Measurements from ENCODE around the gene CDK6.

CDK6 gene

DNA sequence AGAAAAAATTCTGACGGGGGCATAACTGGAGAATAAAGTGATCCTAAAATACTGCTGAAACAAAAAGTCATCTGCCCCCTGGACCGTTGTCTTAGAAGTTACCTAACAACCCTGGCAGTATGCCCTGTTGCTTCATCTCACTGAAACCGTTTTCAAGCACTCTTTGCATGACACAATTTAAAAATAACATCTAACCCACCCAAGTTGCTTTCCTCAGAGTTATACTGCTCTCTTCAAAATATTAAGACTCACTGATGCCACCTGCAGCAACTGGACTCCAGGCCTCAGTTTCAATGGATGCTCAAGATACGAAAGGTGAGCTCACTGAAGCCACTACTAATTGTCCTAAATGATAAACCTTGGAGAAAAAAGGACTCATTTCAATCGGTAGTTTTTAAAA lies 57.4 kb downstream of the CDK6 start:
- Histone ChIP-seq H2AFZ (ENCODE audit: low read length, unreplicated experiment) (no peak overlapping the region), H3K4me1 (ENCODE audit: control insufficient read depth, insufficient read depth, low read length, unreplicated experiment) (peaks cover 42% of the 10 kb centered on the region), H3K36me3 (ENCODE audit: insufficient read depth, low read length) (peaks cover 7% of the 10 kb centered on the region; the same call in 1 of the 2 replicates), H3K4me3 (ENCODE audit: low read depth, low read length) (no peak overlapping the region), H3K79me2 (ENCODE audit: control insufficient read depth, insufficient read depth, low read length, unreplicated experiment) (peaks cover 50% of the 10 kb centered on the region), H3K27ac (ENCODE audit: low read depth, low read length) (peak overlapping the region; percentile 24), H3K27me3 (ENCODE audit: insufficient read depth, low read length) (no peaks in the 10 kb centered on the region)

DNA sequence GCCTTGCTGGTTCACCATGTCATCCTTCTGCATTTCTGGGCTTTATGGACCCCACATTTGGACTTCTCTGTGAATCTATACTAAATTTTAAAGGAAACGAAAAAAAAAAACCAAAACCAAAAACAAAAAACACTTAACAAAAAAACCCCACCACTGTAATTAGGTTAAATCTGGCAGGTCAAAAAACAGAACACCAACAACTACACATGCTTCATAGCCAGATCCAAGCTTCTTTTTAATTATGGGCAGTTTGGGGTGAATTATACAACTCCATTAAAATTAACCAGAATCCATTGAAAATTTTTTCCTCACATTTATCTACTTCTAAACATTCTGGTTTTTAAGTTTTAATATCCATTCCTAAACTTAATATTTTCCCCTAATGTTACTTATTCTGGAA lies 58.4 kb downstream of the CDK6 start:
- H2AFZ ChIP-seq (ENCODE audit: low read length, unreplicated experiment): no peak overlapping the region
- H3K4me1 ChIP-seq (ENCODE audit: control insufficient read depth, insufficient read depth, low read length, unreplicated experiment): peaks cover 32% of the 10 kb centered on the region
- no peak overlapping the region for H3K4me3 ChIP-seq (ENCODE audit: low read depth, low read length)
- no peak overlapping the region; the same call in 1 of the 2 replicates for H3K27ac ChIP-seq (ENCODE audit: low read depth, low read length)
- H3K36me3 ChIP-seq (ENCODE audit: insufficient read depth, low read length): peaks cover 12% of the 10 kb centered on the region
- no peaks in the 10 kb centered on the region for H3K27me3 ChIP-seq (ENCODE audit: insufficient read depth, low read length)
- H3K79me2 ChIP-seq (ENCODE audit: control insufficient read depth, insufficient read depth, low read length, unreplicated experiment): peaks cover 41% of the 10 kb centered on the region

DNA sequence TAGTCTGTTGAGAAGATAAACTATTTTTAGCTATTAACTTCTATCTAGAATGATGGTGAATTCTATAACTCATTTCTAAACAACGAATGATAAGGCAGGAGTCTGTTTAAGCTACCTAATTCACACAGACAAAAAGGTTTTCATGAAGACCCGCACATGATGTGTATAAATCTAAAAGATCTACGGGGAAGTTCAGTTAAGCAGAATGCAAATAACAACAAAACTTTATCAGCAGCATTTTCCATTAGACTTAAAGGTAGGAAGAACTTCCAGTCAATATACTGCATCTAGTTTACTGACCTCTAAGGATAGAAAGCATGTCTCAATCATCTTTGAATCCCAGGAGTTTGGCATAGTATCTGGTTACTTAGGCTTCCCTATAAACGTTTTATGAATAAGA lies 62.6 kb downstream of the CDK6 start:
- Histone ChIP-seq H3K27ac (ENCODE audit: low read depth, low read length) (no peak overlapping the region), H3K4me3 (ENCODE audit: low read depth, low read length) (no peak overlapping the region), H3K4me1 (ENCODE audit: control insufficient read depth, insufficient read depth, low read length, unreplicated experiment) (peaks cover 15% of the 10 kb centered on the region), H3K27me3 (ENCODE audit: insufficient read depth, low read length) (no peaks in the 10 kb centered on the region), H3K36me3 (ENCODE audit: insufficient read depth, low read length) (peaks cover 13% of the 10 kb centered on the region), H2AFZ (ENCODE audit: low read length, unreplicated experiment) (no peak overlapping the region), H3K79me2 (ENCODE audit: control insufficient read depth, insufficient read depth, low read length, unreplicated experiment) (peaks cover 18% of the 10 kb centered on the region)

DNA sequence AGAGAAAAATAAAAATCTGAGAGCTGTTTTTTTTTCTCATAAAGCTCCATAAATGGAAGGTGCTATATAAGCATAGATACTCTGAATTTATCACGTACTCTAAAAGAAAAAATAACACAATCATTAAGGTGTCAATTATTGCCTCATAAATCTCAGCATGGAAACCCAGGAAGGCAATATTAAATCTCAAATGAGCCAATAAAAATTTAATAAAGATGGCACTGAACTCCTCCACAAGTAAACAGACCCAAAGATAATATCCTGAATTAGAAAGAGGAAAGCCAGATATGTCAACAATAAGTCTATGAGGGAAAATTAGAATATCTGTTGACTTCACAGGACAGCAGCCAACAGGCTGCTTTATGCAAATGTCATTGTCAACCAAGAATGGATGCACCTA lies 66.5 kb downstream of the CDK6 start:
- peaks cover 11% of the 10 kb centered on the region for H3K36me3 ChIP-seq (ENCODE audit: insufficient read depth, low read length)
- H3K27me3 ChIP-seq (ENCODE audit: insufficient read depth, low read length): no peaks in the 10 kb centered on the region
- peaks cover 35% of the 10 kb centered on the region for H3K79me2 ChIP-seq (ENCODE audit: control insufficient read depth, insufficient read depth, low read length, unreplicated experiment)
- H3K4me3 ChIP-seq (ENCODE audit: low read depth, low read length): no peak overlapping the region
- no peak overlapping the region for H2AFZ ChIP-seq (ENCODE audit: low read length, unreplicated experiment)
- H3K27ac ChIP-seq (ENCODE audit: low read depth, low read length): peak overlapping the region; percentile 94
- peaks cover 52% of the 10 kb centered on the region for H3K4me1 ChIP-seq (ENCODE audit: control insufficient read depth, insufficient read depth, low read length, unreplicated experiment)

DNA sequence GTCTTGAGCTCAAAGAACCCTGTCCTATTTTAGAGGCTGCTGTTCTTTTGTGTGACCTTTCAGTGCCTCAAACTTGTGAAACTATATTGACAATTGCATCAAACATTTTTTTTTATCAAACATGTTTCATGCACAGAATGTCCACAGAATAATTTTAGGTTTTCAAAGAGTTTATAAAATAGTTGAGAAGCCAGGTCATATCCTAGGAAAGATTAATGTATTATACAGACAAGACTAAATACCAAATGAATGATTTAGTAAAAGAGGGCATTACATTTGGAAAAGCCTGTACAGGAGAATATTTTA lies 67.0 kb downstream of the CDK6 start:
- H3K4me3 ChIP-seq (ENCODE audit: low read depth, low read length): no peak overlapping the region
- H3K36me3 ChIP-seq (ENCODE audit: insufficient read depth, low read length): peaks cover 6% of the 10 kb centered on the region
- H3K27ac ChIP-seq (ENCODE audit: low read depth, low read length): peak overlapping the region; percentile 94
- peaks cover 39% of the 10 kb centered on the region for H3K79me2 ChIP-seq (ENCODE audit: control insufficient read depth, insufficient read depth, low read length, unreplicated experiment)
- peaks cover 55% of the 10 kb centered on the region for H3K4me1 ChIP-seq (ENCODE audit: control insufficient read depth, insufficient read depth, low read length, unreplicated experiment)
- H2AFZ ChIP-seq (ENCODE audit: low read length, unreplicated experiment): no peak overlapping the region
- no peaks in the 10 kb centered on the region for H3K27me3 ChIP-seq (ENCODE audit: insufficient read depth, low read length)

DNA sequence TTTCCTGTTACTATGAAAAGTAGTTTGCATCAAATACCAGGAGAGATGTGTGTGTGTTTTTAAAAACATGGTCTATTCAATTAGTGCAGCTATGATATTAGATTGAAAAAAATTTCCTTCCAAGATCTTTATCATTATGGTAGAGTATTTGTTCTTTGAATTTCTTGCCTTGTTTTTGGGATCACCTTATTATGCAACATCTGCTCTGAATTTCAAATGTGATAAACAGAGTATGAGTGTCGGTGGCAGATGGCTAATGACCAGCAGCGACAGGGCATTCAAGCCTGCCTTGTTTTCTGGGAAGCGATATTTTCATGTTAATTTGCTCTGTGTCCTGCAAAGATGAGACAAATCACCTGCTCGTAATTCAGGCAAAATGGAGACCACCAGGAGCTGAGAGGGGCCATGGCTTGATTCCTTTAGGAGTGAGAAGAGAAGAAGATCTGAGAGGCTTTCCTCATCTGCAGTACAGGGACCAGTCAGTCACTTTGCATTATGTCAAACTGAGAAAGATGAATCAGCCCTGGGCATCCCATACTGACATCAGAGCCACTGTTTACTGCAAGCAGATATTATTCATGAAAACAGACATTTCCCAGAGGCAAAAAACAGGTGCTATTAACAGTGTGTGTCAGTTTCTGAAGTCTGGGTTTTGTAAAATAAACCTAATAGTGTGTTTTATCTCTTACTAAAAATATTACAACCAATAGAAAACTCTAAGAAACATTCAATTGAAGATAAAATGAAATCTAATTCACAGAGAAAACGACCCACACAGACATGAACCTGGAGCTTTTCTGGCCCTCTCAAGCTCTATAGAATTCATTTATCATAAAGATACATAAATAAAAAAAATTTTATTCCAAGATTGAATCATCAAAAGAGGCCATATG lies 67.6 kb downstream of the CDK6 start:
- H3K36me3 ChIP-seq (ENCODE audit: insufficient read depth, low read length): peaks cover 5% of the 10 kb centered on the region; the same call in 1 of the 2 replicates
- no peak overlapping the region for H2AFZ ChIP-seq (ENCODE audit: low read length, unreplicated experiment)
- peaks cover 45% of the 10 kb centered on the region for H3K79me2 ChIP-seq (ENCODE audit: control insufficient read depth, insufficient read depth, low read length, unreplicated experiment)
- H3K27me3 ChIP-seq (ENCODE audit: insufficient read depth, low read length): no peaks in the 10 kb centered on the region
- H3K4me1 ChIP-seq (ENCODE audit: control insufficient read depth, insufficient read depth, low read length, unreplicated experiment): peaks cover 61% of the 10 kb centered on the region
- peak overlapping the region; percentile 94 for H3K27ac ChIP-seq (ENCODE audit: low read depth, low read length)
- H3K4me3 ChIP-seq (ENCODE audit: low read depth, low read length): no peak overlapping the region

DNA sequence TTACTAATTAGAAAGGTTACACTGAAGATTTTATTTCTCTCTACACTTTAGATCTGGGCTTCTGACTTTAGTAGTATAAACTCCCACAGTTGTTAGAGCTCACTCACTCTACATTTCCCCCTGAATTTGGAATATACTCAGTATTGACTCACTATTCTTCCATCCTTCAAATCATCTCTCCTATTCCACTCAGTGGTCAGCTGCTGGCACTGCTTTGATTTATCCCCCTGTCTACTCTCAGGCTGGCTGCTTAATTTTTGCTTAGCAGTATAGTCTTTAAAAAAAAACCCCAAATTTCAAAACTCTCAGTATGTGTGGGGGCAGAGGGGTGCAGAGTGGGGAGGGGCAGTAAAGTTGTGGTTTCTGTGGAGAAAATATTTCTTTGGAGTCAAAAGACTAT lies 68.9 kb downstream of the CDK6 start:
- peaks cover 52% of the 10 kb centered on the region for H3K79me2 ChIP-seq (ENCODE audit: control insufficient read depth, insufficient read depth, low read length, unreplicated experiment)
- H3K4me1 ChIP-seq (ENCODE audit: control insufficient read depth, insufficient read depth, low read length, unreplicated experiment): peaks cover 75% of the 10 kb centered on the region
- H3K4me3 ChIP-seq (ENCODE audit: low read depth, low read length): peak overlapping the region; percentile 15; the same call in 1 of the 2 replicates
- peak overlapping the region; percentile 94 for H3K27ac ChIP-seq (ENCODE audit: low read depth, low read length)
- no peaks in the 10 kb centered on the region for H3K27me3 ChIP-seq (ENCODE audit: insufficient read depth, low read length)
- no peak overlapping the region for H2AFZ ChIP-seq (ENCODE audit: low read length, unreplicated experiment)
- no peaks in the 10 kb centered on the region for H3K36me3 ChIP-seq (ENCODE audit: insufficient read depth, low read length)

DNA sequence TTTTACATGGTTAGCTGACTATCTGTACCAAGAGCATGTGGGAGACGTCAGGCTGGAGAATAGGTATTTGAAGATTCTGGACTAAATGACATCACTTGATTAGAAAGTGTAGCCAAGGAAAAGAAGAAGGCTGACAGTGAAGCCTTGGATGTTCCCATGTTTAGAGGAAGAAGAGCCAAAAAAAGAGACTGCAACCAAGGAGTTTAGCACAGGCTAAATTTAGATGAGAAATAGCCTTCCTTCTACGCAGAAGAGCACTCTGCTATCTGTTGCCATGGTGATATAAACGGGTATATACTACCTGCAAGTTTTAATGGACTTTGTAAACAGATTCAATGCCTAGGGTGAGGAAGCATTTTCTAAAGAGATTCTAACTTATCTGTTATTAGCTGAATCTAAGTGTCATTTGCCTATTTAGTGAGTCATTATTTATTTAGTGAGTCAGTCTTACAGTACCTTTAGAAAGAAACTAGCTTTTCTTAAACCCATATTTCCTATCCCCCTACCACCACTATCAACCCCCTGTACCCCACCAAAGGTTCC lies 69.8 kb downstream of the CDK6 start:
- H3K4me1 ChIP-seq (ENCODE audit: control insufficient read depth, insufficient read depth, low read length, unreplicated experiment): peaks cover 84% of the 10 kb centered on the region
- H3K27ac ChIP-seq (ENCODE audit: low read depth, low read length): peak overlapping the region; percentile 94
- H3K79me2 ChIP-seq (ENCODE audit: control insufficient read depth, insufficient read depth, low read length, unreplicated experiment): peaks cover 60% of the 10 kb centered on the region
- no peaks in the 10 kb centered on the region for H3K36me3 ChIP-seq (ENCODE audit: insufficient read depth, low read length)
- peak overlapping the region; percentile 15; the same call in 1 of the 2 replicates for H3K4me3 ChIP-seq (ENCODE audit: low read depth, low read length)
- H2AFZ ChIP-seq (ENCODE audit: low read length, unreplicated experiment): no peak overlapping the region
- H3K27me3 ChIP-seq (ENCODE audit: insufficient read depth, low read length): no peaks in the 10 kb centered on the region

DNA sequence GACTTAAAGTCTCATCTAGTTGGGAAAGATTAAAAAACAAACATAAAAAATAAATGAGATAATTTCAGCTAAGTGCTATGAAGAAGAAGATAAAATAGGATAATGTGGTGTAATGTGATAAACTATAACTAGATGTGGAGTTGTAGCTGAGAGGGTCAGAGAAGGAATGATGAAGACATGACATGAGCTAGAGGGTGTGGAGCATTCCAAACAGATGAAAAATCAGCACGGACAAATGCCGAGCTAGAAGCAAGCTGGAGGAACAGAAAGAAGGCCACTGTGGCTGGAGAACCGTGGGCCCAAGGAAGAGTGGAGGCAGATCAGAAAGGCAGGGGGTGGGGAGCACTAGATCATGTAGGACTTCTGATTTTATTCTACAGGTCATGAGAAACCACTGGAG lies 70.6 kb downstream of the CDK6 start:
- Histone ChIP-seq H3K4me3 (ENCODE audit: low read depth, low read length) (peak overlapping the region; percentile 15), H3K27ac (ENCODE audit: low read depth, low read length) (peak overlapping the region; percentile 94), H3K79me2 (ENCODE audit: control insufficient read depth, insufficient read depth, low read length, unreplicated experiment) (peaks cover 63% of the 10 kb centered on the region), H3K27me3 (ENCODE audit: insufficient read depth, low read length) (no peaks in the 10 kb centered on the region), H2AFZ (ENCODE audit: low read length, unreplicated experiment) (peak overlapping the region; percentile 19), H3K36me3 (ENCODE audit: insufficient read depth, low read length) (no peaks in the 10 kb centered on the region), H3K4me1 (ENCODE audit: control insufficient read depth, insufficient read depth, low read length, unreplicated experiment) (peaks cover 88% of the 10 kb centered on the region)

DNA sequence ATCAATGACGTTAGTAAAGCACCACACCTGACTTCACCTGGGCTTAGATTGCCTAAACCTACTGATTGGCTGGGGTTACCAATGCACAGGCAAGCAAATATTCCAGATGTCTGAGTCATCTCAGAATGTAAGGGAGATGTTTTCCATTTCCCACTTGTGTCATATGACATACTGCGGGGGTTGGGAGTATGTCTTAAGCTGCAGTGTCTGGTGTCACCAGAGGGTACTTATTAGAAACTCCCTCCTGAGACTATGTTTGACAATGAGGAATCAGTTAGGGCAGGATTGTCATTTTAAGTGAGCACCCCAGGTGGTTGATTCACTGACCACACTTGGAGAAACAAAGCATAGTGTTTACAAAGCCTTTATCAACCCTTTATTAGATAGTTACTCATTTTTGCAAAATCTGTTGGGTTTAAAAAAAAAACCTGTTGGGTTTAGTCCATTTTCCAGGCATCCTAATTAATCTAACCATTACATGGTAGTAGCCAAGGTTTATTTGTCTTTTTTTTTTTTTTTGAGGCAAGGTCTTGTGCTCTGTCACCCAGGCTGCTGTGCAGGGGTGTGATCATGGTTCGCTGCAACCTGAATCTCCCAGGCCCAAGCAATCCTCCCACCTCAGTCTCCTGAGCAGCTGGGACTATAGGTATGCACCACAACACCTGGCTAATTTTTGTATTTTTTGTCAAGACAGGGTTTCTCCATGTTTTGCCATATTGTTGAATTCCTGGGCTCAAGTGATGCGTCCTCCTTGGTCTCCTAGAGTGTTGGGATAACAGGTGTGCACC lies 72.5 kb downstream of the CDK6 start:
- no peaks in the 10 kb centered on the region for H3K27me3 ChIP-seq (ENCODE audit: insufficient read depth, low read length)
- H2AFZ ChIP-seq (ENCODE audit: low read length, unreplicated experiment): no peak overlapping the region
- H3K36me3 ChIP-seq (ENCODE audit: insufficient read depth, low read length): 0 out of 2 replicates have a peak, but pooled peaks cover 5% of the 10 kb centered on the region
- no peak overlapping the region for H3K4me3 ChIP-seq (ENCODE audit: low read depth, low read length)
- peak overlapping the region; percentile 94 for H3K27ac ChIP-seq (ENCODE audit: low read depth, low read length)
- H3K4me1 ChIP-seq (ENCODE audit: control insufficient read depth, insufficient read depth, low read length, unreplicated experiment): peaks cover 75% of the 10 kb centered on the region
- H3K79me2 ChIP-seq (ENCODE audit: control insufficient read depth, insufficient read depth, low read length, unreplicated experiment): peaks cover 69% of the 10 kb centered on the region
